Measurements from ENCODE around the gene PRKN.
A peak's percentile ranks its signal among the peaks of the same experiment; 100 is the strongest.

Gene PRKN

DNA sequence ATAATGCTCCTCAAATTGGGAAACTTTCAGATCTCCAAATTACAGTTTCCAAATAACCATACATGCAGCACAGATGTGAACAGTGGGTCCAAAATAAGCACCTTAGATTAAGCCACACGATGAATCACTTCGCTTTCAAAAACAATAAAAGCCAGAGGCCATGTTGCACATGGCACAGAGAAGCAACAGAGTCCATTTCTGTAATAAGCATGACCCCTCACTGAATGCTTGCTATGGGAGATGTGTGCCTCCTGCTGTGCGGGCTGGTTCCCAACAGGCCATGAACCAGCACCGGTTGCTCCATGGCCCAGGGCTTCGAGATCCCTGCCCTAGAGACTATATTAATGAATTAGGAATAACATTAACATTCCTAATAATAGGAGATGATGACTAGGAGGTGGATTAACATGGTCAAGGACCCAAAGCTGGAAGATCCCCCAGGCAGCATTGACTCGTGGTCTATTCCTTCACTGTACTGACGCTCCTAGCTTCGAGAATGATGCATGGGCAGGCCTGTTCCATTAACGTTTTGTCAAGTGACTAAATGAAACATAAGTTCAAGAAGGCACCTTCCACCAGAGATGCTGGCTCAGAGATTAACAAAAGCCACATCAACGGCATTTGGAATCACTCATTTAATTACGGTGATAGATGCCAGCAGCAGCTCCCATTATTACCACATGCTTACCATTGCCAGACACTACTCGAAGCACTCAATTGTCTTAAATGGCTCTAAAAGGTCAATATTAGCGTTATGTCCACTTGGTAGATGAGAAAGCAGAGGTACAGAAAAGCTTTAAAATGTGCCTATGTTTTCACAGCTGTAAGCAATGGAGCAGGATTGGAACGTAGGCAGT is 983.1 kb downstream of the PRKN start:
- DNase-seq: no peak

DNA sequence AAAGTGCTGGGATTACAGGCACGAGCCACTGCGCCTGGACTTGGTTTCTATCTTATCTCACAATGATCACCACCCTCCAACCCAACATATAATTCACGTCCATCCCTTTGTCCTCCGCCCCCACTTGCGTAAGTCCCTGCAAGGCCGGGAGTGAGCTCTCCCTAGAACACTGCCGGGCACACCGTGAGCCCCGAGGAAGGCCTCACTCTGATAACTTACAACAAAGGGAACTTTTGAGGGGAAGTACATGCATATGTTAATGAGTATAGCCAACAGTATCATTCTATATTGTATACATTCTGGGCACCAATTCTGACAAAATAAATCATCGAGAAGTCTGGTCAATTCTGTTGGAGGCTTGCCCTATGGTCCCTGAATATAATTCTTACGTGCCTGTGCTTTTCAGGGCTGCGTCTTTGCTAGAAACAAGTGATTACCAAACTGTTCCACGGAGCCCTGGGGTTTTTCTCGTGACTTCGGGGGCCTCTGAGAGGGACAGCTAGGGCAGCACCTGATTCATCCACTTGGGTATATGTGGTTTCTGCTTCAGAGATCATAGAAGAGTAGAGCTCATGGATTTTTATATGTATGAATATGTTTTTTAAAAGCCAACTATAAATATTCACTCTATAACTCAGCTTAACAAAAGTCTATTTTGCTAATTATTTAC is 983.9 kb downstream of the PRKN start:
- DNase-seq: no peak

DNA sequence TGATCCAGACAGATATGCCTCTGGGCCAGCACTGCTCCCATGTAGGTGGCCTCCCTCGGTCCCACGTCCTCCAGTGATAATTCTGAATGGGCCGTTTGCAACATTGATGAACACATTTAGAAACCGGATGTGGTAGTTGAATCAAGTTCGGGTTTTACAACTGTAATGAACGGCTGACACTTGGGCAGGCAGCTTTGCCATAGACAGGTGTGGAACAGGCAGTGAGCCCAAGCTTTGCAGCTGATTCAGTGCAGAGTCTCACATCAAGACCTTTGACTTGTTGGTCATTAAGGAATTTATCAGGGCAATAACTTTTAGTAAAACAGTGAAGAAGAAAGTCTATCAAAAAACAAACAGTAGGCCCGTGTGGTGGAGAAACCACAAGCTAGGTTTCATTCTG is 987.1 kb downstream of the PRKN start:
- no peak for DNase-seq

DNA sequence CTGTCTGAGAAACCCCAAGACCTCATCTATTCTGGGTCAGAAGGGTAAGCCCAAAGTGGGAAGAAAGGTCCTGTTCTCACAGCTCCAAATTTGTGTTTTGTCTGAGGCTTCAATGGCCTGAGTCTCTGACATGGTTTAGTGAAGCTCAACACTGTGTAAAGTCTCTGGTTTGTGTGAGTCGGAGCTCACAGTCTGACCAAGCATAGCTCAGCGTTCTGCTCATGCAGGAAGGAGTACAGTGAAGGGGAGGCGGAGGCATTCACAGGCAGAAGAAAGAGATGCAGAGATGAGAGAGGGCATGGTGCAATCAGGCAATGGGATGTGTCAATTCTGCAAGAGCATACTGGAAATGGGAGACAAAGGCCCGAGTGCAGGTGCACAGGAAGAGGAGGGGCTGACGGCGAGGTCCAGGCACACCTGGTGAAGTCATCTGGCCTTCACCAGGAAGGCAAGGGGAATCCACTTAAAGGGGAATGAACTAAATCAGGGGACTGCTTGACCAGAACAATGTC is 990.7 kb downstream of the PRKN start:
- no peak for DNase-seq

DNA sequence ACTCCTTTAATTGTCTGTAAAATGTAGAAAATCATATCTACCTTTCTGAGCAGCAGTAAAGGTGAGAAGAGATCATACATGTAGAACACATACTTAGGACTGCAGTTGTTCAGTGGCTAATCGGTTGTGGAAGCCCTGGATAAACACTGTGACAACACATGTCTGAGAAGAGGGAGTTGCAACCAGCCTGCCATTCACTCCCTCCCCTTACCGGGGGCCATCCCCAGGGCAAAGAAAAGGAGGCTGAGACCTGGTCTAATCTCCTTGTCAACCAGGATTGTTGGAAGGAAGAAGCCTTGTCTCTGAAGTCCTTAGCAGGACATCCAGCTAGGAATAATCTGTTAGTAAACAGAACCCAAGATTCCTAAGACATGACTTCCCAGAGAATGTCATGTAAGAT is 991.2 kb downstream of the PRKN start:
- DNase-seq: no peak

DNA sequence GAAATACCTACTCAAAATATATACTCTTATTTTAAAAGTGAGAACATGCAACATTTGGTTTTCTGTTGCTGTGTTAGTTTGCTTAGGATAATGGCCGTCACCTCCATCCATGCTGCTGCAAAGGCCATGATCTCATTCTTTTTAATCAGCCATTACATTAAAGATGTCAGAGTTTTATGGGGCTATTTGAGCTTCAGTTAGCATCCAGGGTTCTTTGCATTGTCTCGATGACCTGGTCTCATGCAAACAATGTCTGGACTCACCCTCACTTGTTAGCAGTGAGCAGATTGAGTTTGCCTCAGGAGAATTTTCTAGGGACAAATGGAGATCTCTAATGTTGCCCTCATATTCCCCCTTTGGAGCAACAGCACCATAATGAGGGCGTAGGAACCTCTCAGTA is 995.0 kb downstream of the PRKN start:
- DNase-seq: no peak

DNA sequence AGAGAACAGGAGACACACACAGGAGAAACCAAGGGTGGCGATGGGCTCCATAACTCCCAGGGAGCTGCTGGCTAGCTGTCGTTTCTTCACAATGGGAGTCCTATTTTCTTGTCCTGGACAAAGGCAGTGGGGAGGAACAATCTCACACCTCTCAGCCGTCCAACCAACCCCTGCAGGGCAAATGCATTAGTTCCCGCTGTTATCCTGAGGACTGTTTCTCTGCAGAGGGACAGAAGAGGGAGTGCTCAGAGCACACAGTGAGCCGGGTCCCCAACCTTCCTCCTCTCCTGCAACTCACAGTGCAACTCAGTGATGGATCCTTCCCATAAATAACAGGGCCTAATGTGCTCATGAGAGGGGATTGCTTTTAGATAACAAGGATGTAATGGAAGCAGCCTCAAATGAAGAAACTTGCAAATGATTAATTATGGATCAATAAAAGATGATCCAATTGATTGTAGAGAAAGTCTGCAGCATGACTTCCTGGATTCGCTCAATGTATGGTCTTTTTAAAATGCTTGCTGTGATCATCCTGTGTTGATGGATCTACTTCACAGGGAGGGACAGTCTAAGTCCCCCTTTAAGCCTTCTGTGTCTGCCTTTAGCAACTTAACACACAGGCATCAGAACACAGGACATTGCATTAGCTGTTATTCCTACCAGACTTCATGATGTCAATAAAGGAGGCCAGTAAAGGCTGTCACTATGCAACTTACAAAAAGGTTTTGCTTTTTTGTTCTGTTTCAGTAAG is 1000.3 kb downstream of the PRKN start:
- no peak for DNase-seq

DNA sequence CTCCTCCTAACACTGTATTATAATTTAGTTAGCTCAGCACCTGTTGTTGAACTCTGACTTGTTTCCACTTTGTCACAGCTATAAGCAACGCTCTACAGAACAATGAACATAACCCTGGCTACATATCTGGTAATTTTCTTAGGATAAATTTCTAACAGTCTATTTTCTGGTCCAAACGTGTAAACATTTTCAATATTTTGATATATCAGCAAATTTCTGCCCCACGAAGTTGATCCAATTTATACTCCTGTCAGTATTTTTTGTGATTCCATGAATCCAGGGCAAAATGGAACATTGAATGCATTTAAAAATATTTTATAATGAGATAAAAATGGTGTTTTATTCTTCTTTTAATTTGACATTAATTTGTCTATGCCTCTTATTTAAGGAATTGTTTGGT is 1005.2 kb downstream of the PRKN start:
- DNase-seq: no peak

DNA sequence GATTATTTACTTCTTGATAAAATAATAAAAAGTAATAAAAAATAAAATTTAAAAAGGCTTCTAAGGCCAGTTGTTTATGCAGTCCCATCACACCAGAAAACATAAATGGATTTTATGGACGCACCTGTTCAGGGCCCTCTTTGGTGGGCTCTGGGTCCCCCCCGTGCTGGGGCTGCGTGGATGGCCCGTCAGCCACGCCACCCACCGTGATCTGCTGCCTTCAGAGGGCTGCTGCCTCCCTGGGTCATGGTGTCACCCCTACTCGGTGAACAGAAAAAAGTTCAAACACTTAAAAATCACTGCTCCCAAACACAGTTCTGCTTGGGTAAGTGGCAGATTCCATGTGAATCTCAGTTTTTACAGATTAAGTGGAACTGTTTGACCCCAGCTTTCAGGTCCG is 1006.1 kb downstream of the PRKN start:
- no peak for DNase-seq

DNA sequence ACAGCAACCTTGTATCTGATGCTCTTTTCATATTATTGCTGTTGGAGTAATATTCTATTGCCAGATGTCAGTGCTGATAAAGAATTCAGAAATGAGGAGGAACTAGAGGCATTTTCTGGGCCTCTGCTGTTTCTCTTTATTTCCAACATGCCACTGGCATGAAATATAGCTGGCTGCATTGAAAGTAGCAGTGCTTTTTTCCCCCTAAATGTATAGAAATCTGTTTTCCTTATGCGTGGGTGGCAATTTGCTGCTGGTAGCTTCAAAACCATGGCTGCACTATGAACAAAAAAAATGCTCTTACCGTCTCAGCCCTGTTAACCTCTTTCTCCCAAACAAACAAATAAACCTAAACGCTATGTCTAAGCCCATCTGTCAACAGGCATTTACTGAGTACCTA is 1011.4 kb downstream of the PRKN start:
- DNase-seq: no peak

DNA sequence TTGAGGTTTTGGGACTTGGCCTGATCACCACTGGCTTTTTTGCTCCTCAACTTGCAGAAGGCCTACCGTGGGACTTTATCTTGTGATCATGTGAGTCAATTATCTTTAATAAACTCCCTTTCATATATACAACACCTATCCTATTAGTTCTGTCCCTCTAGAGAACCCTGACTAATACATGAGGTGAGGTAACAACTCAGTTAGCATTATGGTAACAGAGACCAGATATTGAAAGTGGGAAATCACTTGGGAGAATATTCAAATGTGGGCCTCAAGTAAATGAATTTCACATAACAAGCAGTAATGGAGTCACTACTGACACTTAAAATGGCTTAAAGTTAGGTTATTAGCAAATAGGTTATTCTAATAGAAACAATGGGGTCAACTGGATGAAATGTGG is 1015.6 kb downstream of the PRKN start:
- DNase-seq: no peak

DNA sequence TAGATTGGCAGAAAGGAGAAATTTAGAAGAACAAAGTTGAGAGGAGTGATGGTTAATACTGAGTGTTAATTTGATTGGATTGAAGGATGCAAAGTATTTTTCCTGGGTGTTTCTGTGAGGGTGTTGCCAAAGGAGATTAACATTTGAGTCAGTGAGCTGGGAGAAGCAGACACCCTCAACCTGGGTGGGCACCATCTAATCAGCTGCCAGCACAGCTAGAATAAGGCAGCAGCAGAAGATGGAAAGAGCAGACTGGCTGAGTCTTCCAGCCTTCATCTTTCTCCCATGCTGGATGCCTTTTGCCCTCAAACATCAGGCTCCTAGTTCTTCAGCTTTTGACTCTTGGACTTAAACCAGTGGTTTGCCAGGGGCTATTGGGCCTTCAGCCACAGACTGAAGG is 1016.1 kb downstream of the PRKN start:
- no peak for DNase-seq

DNA sequence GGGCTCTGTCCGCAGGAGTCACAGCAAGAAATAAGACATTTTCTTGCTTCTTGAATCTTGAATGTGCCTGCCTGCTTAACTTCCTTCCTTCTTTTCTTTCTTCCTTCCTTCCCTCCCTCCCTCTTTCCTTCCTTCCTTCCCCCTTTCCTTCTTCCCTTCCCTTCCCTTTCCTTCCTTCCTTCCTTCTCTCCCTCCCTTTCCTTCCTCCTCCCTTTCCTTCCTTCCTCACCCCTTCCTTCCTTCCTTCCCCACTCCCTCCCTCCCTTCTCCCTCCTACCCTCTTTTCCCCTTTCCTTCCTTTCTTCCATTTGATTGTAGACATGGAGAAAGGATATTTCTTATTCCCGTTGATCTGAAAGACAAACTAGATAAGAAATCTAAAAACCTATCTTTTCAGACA is 1016.9 kb downstream of the PRKN start:
- DNase-seq: no peak

DNA sequence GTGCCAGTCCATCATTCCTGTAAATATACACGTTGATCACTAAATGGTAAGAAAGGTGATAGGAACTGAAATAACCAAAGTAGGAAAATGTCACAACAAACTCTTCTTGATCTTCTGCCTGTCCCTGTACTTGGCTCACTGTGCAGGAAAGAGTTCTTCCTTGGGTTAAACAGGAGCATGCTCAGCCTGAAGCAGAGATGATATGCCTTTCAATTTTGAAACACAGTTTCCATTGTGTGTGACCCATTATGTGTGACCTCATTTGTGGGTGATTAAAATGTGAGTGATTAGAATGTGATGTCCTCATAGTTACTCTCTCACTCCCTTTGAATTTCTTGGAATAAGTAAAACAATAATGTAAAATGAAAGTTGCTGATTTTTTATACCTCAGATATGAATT is 1026.5 kb downstream of the PRKN start:
- DNase-seq: no peak

DNA sequence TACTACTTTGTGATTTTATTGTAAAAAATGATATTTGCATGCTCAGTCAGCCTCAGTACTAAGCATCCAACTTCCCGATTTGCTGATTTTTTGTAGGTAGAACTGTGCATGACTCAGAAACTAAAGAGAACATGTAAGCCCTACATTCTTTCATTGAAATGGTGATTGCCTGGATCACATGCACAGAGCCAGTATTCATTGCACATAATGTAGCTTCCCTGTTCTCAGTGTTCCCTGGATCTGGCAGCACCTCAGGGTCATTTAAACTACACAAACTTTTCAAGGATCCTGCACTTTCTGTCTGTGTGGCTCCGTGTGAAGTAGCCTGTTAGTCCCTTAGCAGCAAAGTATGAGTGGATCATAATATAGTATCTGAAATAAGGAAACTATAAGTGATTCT is 1030.8 kb downstream of the PRKN start:
- no peak for DNase-seq

DNA sequence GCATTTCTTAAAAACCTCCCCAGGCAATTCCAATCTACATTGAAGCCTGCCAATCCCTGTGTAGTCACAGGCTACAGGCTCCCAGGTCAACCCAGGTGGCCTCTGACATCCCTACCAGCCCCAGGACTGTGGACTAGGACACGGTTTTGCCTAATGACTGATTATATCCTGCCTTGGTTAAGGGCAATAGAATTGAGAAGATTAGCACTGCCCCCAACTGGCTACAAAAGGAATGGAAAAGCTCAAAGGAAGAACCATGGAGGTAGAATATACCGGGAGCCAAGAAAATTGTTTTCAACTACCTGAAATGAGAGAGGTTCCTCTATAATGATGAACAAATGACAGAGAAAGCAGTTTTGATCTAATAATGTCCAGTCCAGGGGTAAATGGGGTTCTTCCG is 1032.6 kb downstream of the PRKN start:
- DNase-seq: peak; percentile 35

DNA sequence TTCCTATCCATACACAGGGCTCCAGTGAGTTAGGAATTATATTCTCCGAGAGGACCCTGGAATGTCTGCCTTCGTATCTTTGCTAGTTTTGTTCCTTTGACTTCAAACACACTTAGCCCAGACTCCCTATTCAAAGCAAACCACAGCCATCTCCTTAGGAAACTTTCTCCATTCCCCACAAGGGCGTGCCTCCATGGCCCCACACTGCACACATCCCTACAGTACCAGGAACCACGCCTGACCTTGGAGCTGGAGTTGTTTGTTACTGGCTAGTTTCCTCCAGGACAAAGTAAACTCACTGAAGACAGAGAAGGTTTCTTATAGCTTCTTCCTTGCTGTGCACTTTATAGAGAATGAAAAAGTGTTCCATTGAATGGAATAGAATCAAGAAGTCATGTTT is 1040.9 kb downstream of the PRKN start:
- DNase-seq: no peak

DNA sequence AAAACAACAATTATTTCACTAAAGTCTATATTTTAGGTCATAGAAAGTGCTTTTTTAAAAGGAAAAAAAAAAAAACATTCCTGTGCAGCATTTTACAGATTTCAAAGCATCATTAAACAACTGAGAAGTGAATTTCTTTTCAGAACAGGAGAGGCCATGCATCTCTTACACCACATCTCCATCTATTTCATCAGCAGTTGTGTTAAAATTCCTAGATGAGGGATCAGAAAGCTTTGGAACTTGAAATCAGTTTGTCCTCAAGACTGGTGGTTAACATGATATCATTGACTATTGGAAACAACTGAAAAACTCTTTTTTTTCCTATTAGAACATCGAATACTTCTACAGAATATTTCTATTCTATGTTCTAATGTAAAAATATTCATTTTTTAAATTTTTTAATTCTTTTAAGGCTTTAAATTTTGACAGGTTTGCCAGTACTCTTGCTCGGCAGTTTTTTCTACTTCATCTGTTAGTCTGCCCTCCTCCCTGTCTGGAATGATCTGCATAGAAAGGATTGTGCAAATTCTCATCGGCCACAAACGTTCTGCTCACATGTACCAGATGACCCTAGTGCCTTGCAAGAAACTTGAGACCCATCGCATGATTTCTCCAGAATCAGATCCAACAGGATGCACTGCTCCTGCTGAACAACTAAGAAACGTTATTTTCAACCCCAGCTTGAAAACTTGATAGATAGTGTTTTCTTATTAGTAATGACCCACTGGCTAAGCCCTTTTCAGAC is 1042.7 kb downstream of the PRKN start:
- no peak for DNase-seq

DNA sequence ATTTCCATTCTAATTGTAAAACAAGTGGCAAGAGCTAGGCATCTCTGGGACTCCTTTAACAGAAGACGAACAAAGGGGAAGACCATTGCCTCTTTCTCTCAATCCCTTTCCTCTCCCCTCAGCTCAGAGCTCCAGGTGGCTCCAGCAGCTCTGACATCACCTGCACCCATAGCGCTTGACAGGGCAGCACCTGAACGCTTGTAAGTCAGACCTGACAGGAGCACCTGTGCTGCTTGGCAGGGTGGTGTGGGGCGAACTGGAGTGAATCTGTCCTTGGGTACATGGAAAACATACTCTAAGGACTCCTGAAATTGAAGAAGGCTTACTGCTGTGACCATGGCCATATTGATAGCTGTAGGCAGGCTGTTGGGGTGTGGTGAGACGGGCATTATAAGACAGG is 1044.2 kb downstream of the PRKN start:
- no peak for DNase-seq

DNA sequence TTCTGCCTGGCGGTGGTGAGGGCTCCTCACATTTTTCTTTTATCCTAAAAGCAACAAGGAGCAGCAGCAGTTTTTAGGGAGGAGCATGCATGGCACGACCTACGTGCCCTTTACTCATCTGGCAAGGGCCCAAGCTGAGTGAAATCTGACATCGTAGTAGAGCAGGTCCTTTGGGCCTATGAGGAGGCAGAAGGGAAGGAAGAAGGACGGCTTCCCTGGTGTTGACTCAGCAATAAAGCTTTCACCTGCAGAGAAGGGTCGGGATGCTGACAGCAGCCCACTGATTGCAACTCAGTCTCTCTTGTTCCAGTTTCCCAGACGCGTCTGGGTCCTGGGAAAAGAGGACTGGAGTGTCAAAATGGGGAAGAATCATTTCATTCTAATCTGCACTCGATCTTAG is 1044.6 kb downstream of the PRKN start:
- DNase-seq: no peak

DNA sequence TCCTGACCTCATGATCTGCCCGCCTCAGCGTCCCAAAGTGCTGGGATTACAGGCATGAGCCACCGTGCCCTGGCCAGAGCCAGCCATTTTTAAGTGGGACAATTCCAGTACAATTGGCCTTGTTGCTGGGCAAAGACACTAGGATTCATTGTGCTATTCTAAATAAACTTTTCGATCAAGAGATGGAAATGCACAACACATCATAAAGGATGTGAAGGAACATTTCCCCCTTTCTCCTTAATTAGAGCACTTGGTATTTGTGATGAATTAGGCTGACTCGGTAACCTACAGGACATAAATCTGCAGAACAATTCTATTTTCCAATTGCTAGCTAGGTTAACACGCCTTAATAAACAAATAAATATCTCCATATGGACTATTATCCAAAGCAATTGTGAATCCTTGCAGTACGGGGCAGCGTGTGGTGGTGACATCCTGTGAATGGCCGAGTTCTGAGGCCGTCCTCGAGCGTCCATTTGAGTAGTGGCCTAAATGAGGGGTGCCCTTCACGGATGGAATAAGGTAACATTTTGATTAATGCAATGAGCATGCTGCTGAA is 1047.5 kb downstream of the PRKN start:
- DNase-seq: no peak

DNA sequence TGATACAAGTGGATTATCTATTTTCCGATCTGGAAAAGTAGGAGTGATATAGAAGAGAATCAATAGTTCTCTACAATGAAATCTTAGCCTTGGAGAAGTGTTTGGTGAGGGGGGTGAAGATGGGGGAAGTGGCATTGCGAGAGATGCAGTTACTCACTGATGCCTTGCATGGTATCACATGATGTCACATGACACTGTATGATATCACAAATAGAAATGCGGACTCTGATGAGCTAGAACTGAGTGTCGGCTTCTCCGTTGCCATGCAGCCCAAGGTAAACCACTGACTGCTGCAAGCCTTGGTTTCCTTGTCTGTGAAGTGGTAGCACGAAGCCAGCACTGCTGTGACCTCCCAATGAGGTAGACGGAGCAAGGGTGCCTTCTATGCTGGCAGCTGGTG is 1050.4 kb downstream of the PRKN start:
- DNase-seq: no peak

DNA sequence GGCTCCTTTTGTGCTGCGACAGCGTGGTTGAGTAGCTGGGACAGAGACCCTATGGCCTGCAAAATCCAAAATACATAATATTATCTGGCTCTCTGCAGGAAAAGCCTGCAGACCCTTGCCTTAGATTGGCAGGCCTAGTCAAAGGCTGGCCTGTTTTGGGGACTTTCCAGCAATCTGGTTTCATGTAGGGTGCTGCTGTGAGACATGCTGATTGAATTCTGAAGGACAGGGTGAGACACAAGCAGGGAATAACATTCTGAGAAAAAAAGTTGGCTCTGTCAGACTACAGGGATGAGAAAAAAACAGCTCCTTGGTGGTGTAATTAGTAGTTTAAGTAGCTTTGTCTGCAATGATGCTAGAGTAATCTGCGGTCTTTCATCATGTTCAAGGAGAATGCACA is 1051.0 kb downstream of the PRKN start:
- no peak for DNase-seq

Measured in hematopoietic multipotent progenitor cell treated with erythropoietin and hydrocortisone succinate and interleukin-3 and kit ligand, for 6 days (in vitro differentiated cells).